GM18505 (cell line): ENCODE measurements around the gene GAS2L1.

Source experiments
- ATAC-seq: cut with Tn5 transposase; IDR thresholded peaks from one replicate; pipeline ENCODE4 v1.9.1; 2021; ENCODE audit not compliant: unreplicated experiment
- POLR2A ChIP-seq: IDR thresholded peaks from 4 replicates; pipeline ENCODE4 v1.6.1; 2011; ENCODE audit warnings: borderline replicate concordance; ENCODE audit not compliant: insufficient read depth, insufficient read length; ENCODE audit errors: extremely low read depth

GAS2L1 gene

DNA sequence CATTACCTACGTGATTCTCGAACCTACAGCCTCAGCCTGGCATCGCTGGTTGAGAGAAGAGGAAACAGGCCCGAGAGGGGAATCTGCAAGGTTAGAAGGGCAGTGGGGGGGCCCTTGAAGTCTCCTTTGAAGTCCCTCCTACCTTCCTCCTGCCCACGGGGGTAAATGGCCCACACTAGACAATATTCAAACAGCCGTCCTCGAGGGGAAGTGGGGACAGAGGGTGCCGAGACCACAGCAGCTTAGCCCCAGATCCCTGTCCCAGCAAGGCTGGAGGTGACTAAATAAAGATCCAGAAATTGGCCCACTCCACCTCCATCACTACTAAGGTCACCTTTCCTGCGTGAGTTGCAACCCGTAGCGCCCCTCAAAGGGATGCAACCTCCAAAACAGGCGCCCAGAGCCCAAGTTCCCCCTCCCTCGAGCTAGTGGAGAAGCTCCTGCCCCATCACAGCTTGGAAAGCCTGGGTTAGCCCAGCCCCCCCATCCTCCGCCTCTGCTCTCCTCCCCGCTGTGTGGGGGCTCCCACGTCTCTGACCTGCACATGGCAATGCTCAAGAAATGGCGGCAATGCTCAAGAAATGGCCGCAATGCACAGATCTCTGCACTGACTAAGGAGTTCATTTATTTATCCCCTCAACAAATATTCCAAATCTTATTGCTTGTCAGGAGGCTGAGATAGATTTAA lies 9.8 kb downstream of the GAS2L1 start:
- no peak for TF ChIP-seq POLR2A
- ATAC-seq = no peak

DNA sequence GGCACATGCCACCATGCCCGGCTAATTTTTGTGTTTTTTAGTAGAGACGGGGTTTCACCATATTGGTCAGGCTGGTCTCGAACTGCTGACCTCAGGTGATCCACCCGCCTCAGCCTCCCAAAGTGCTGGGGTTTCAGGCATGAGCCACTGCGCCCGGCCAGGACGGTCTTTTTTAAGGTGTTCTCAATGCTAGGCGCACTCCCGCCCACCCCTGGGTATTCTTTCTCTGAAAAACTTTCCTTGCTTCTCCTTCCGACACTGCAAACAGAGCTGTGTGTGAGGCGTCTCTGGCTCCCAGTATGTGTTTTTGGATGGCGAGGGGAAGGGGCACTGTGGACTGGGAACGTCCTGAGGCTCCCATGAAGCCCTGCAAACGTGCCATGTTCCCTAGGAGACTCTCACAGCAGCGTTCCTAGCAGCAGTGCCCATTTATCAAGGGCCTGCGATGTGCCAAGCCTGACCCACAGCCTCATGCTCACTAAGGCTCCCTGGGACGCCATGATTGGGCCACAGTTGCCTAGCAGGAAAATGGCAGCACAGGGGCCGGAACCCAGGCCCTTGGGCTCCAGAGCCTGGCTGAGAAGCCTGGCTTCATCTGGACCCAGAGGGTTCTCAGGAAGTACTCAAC lies 11.5 kb downstream of the GAS2L1 start:
- ATAC-seq = no peak
- no peak for TF ChIP-seq POLR2A

DNA sequence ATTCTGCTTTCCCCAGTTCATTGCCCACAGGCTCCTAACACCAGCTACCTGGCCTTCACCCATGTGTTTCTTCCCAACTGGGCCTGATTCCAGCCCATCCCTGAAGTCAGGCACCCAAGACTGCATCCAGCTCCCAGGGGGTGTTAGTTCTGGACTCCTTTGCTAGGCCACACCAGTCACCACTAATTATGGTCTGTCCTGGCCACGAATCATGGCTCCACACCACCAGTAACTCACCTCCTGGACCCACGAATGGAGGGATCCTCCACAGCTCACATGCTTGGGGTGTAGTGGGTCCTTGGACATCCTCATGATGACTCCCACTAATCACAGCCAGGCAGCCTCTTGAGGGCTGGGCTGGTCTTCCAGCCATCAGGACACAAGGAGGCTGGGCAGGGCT lies 12.6 kb downstream of the GAS2L1 start:
- ATAC-seq = no peak

DNA sequence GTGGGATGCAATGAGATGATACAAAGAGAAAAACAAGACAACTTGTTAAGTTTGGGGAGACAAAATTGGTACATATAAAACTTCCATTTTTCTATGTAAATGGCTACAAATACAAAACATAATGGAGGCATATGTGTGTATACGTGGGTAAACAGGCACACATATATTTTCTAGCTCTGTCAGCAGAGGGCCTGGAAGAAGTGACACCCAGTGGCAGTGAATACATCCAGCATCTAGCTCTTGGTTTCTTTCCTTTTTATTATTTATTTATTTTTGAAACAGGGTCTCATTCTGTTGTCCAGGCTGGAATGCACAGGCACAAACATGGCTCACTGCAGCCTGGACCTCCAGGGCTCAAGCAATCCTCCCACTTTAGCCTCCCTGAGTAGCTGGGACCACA lies 14.1 kb downstream of the GAS2L1 start:
- ATAC-seq = no peak
- TF ChIP-seq POLR2A = no peak

More for the DNA sequence above, 12.6 kb downstream of the GAS2L1 start:
- no peak for TF ChIP-seq POLR2A

DNA sequence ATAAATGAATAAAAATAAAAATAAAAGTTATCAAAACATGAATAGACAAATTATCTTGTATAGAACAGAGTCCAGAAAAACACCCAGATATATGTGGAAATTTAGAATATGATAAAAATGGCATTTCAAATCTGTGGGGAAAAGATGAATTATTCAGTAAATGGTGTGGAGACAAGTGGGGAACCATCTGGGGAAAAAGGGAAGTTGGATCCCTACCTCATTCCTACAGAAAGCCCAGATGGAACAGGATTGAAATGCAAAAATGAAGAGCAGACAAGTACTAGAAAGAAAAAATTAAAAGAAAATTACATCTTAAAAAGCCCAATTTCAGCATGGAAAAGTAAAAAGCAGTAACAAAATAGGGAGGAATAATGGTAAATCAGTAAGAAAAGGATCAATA lies 17.2 kb downstream of the GAS2L1 start:
- no peak for TF ChIP-seq POLR2A
- no peak for ATAC-seq

DNA sequence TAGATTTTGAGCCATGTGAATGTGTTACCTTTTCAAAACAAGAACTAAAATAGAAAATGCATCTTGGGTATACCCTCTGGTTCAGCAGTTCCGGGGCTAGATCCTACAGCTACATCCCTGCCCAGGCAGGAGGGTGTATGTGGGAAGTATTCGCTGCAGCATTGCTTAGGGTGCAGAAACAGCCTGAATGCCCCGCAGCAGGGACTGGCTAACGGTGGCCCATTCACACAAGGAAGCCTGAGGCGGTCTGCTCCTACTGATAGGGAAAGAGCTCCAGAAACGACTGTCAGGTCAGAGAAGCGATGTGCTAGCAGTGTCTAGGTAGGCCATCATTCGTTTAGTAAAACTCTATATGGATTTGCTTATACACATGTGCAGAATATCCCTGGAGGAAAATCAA lies 18.9 kb downstream of the GAS2L1 start:
- ATAC-seq = no peak
- no peak for TF ChIP-seq POLR2A

DNA sequence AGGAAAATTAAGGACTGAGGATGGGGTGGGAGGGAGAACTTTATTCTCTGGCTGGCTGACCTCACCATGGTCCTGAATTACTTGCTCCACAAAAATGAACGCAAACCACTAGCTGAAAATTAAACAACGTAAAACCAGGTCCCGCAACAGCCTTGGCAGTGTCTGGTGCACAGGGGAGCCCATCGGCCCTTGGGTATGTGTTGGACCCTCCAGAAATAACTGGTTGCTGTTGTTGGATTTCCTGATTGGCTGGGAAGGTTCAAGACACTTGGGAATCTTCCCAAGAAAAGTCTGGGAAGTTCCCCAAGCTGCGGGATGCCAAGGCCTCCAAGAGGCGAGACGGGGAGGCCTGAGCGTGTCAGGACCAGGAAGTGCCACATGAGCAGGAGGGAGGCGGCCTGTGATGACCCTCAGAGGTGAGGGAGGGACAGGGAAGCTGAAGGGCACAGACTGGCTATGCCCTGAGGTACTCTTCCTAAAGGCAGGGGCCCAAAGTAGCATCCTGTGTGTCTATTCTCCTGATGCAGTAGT lies 19.4 kb downstream of the GAS2L1 start:
- TF ChIP-seq POLR2A = no peak
- no peak for ATAC-seq

DNA sequence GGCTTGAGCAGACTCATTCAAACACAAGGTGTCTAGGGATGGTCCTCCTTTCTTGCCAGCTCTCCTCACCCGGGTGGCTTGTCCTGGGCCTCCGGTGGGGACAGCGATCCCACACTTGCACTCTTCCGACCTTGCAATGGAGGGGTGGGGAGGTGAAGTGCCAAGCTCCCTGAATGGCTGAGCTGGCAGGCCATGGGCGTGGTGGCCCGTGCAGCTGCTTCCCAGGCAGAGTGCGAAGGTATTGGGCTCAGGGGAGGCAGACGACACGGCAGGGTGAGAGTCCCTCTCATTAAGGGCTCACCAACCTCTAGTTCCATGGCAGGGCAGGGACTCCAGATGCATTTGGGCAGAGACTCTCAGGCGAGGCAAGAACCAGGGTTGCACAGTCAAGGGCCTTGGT lies 20.0 kb downstream of the GAS2L1 start:
- no peak for ATAC-seq
- TF ChIP-seq POLR2A = no peak

DNA sequence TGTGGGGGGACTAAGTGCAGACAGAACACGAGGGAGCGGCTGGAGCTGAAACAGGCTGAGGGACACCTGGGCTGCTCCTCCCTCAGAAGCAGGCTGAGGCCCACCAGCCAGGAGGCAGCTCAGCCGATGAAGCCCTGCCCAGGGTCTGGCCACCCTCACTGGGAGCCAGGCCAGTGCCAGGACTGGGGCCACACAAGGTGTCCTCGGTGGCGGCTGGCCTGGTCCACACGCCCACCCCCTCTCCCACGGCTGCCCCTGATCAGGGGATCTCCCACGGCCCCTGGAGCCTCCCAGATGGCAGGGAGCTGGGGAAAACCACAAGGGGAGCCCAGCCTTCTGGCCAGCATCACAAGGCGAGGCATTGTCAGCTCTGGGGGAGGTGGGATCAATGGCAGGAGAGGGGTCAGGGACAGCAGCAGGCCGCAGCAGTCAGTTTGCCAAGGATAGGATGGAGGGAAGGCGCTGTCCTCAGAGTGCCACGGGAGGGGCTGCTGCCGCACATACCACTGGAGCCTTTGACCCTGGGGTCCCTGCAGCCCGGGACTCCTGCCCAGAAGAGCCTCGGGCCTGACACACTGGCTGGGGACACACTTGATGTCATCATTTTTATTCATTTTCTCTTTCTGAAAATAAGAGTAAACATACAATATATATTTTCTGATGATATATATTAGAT lies 20.8 kb downstream of the GAS2L1 start:
- no peak for ATAC-seq
- no peak for TF ChIP-seq POLR2A

DNA sequence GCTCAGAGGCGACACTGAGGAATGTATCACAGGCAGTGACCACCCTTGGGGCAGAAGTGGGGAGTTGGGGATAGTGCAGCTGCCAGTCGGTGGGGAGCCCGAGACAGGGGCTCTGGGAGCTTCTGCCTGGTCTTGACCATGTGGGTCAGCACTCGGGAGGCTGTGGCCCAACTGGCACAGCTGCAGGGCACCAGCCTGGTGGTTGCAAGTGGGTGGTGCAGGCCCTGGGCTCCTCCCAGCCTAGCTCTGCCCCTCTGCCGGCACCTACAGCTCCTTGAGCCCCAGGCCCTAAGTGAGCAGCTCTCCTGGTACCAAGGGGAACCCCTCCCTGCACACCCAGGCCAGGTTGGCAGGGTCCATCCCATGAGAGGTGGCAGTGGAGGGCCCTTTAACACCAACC lies 21.6 kb downstream of the GAS2L1 start:
- no peak for TF ChIP-seq POLR2A
- no peak for ATAC-seq

DNA sequence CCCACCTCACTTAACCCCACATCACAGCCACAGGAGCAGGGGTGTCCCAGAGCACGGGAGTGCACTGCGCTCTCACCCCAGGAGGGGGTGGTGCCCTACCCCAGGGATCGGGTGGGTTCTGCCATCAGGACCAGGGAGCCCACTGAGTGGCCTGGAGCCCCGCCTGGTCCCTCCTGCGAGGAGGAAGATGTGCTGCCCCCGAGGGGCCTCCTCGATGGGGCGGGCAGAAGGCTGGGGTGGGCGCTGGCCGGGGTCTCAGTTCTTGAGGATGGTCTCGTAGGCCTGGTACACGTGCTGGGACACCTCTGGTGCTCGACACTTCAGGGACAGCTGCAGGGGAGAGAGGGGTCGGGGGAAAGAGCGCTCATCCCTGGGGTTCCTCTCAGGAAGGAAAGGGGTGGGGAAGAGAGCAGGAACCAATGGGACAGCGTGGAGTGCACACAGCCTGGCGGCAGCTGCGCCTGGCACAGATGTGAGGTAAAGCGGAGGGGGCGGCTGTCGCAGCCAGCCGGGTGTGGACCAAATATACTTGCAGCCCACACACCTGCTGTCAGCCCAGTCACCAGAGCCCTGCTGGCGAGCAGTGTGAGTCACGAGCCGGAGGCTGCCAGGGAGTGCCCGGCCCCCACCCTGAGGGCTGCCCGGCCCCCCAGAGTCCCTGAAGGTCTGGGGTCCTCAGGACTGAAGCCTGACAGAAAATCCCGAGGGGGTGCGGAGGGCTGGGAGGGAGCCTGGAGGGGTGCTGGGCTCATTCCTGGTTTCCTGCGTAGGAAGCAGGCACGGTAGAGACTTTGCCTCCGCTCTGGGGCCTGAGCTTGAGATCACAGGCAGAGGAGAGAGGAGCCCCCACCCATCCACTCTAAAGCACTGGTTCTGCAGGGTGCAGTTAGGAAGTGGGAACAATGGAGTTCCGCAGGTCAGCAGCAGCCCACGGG lies 22.4 kb downstream of the GAS2L1 start:
- peak; percentile 9 for TF ChIP-seq POLR2A
- no peak for ATAC-seq

DNA sequence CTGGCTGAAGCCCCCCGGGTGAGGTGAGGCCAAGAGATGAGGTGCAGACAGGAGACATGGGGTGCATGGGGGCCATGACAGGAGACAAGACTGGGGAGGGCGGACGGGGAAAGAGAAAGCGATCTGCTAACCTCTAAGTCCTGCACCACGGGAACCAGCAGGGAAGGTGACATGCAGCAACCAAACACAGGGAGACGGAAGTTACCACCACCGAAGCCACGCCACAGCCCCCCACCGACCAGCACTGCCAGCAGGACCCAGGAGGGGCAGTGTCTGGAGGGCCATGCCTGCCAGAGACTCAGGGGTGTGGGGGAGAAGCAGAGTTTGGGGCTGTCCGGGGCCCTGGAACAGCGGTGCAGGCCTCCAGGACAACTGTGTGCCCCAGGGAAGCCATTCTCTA lies 23.1 kb downstream of the GAS2L1 start:
- no peak for ATAC-seq
- no peak for TF ChIP-seq POLR2A

DNA sequence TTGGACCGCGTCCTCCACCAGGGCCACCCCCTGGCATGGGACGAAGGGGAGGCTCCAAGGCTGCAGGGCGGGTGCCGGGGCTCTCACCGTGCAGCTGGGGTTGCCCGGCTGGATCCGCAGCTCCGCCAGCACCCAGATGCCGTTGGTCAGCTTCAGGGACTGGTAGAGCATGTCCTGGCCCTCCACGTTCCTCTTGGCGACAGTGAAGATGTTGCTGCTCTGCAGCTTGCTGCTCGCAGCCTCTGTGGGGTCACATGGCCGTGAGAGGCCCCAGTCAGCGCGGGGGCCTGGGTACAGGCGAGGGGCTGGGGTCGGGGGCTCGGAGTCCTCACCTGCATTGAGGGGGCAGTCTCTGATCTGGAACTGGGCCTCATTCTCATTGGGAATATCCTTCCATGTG lies 23.8 kb downstream of the GAS2L1 start:
- no peak for TF ChIP-seq POLR2A
- ATAC-seq = no peak
